PC-9 (cell line): ENCODE measurements around the gene TLN1. TPM values are rescaled to one million over a fixed set of nuclear protein-coding genes. Genes with fewer than 3 reads are reported as not detected.
A peak's percentile ranks its signal among the peaks of the same experiment; 100 is the strongest.

Source experiments
- BruUV-seq: library from RNA; stranded (reverse); fragments of 400-500 nt; replicated peaks from 2 replicates; lab custom pipeline; 2021; lab: Mats Ljungman, UMichigan
- CTCF ChIA-PET: fragments of 300-600 bp; sonication (Branson Sonifier 250); formaldehyde crosslinking; loops from one replicate; lab custom pipeline; 2022; ENCODE audit warnings: antibody characterized with exemption; lab: Charles Lee
- POLR2A ChIA-PET: fragments of 300-600 bp; sonication (Branson Sonifier 250); formaldehyde crosslinking; loops from one replicate; lab custom pipeline; 2022; ENCODE audit warnings: antibody characterized with exemption; ENCODE audit not compliant: unreplicated experiment; lab: Charles Lee
- DNase-seq, 2 experiments: peaks; one replicate each; pipeline versions ENCODE4 v3.0.0 to v3.0.0-alpha.2; 2015 to 2022; ENCODE audit warnings: mixed read lengths in 1 of 2
- H2AFZ ChIP-seq: fragments of 200-600 bp; sonication (generic); 2 replicates; pipeline ENCODE4 v1.8.1; 2017; ENCODE audit warnings: antibody characterized with exemption
- H3F3A ChIP-seq: fragments of 200-600 bp; sonication (generic); 2 replicates; pipeline ENCODE4 v1.8.1; 2017; ENCODE audit warnings: antibody characterized with exemption, mild to moderate bottlenecking, low read depth; ENCODE audit not compliant: insufficient read depth
- H3K27ac ChIP-seq: fragments of 200-600 bp; sonication (generic); 2 replicates; pipeline ENCODE4 v1.6.1; 2016; ENCODE audit warnings: mixed run types
- H3K27me3 ChIP-seq: fragments of 200-600 bp; sonication (generic); 2 replicates; pipeline ENCODE4 v1.6.1; 2016; ENCODE audit warnings: low read depth, mixed run types; ENCODE audit not compliant: insufficient read depth
- H3K36me3 ChIP-seq: fragments of 200-600 bp; sonication (generic); 2 replicates; pipeline ENCODE4 v1.6.1; 2016; ENCODE audit warnings: low read depth, mixed run types
- H3K4me1 ChIP-seq: fragments of 200-600 bp; sonication (generic); replicated peaks from 2 replicates; pipeline ENCODE4 v1.6.1; 2016; ENCODE audit warnings: mixed run types; ENCODE audit not compliant: insufficient read depth
- H3K4me2 ChIP-seq: fragments of 200-600 bp; sonication (generic); 2 replicates; pipeline ENCODE4 v1.6.1; 2017; ENCODE audit warnings: mixed run types
- H3K4me3 ChIP-seq: fragments of 200-600 bp; sonication (generic); 2 replicates; pipeline ENCODE4 v1.6.1; 2016; ENCODE audit warnings: mixed run types
- H3K79me2 ChIP-seq: fragments of 200-600 bp; sonication (generic); 2 replicates; pipeline ENCODE4 v1.6.1; 2017; ENCODE audit warnings: low read depth, mixed run types
- H3K9me2 ChIP-seq: fragments of 200-600 bp; sonication (generic); 2 replicates; pipeline ENCODE4 v1.8.1; 2017; ENCODE audit warnings: mild to moderate bottlenecking; ENCODE audit not compliant: insufficient read depth
- H3K9me3 ChIP-seq: fragments of 200-600 bp; sonication (generic); 2 replicates; pipeline ENCODE4 v1.8.1; 2016; ENCODE audit warnings: low read depth; ENCODE audit not compliant: insufficient read depth
- H4K20me1 ChIP-seq: fragments of 200-600 bp; sonication (generic); 2 replicates; pipeline ENCODE4 v1.8.1; 2017; ENCODE audit not compliant: insufficient read depth
- CTCF ChIP-seq: fragments of 200-600 bp; sonication (generic); conservative IDR thresholded peaks from 2 replicates; pipeline ENCODE4 v1.6.1; 2017; ENCODE audit warnings: mixed run types, antibody characterized with exemption, mild to moderate bottlenecking, moderate library complexity
- EZH2 ChIP-seq: fragments of 200-600 bp; sonication (generic); IDR thresholded peaks from 2 replicates; pipeline ENCODE4 v1.8.0; 2017; ENCODE audit warnings: antibody characterized with exemption, low read depth
- intact Hi-C: fragments of 100-400 bp; cut with micrococcal nuclease; formaldehyde crosslinking; loops from one replicate; pipeline ENCODE4 v1.10.0; 2022; ENCODE audit not compliant: unreplicated experiment
- total RNA-seq: library from RNA; stranded (reverse); gene quantifications from 2 replicates; pipeline ENCODE4 v1.2.3, GENCODE V29; 2021

TLN1 gene
- total RNA-seq, 1 experiment from 2014 or later, result 101 TPM

GRCh38 chr9:35776018-35776417 lies 44.0 kb upstream of the TLN1 start:
- H4K20me1 ChIP-seq, result no peaks in the 10 kb centered on the region
- DNase-seq, result no peak
- no peak overlapping the region for H3K4me2 ChIP-seq
- CTCF ChIA-PET, result no interaction called here
- H2AFZ ChIP-seq, result no peak overlapping the region
- no peak overlapping the region for H3K4me3 ChIP-seq
- peaks cover 15% of the 10 kb centered on the region for H3K4me1 ChIP-seq
- BruUV-seq, result no TSS peak
- H3K36me3 ChIP-seq, result no peaks in the 10 kb centered on the region
- intact Hi-C loops, result no loop called here
- TF ChIP-seq EZH2 (no peak), CTCF (no peak)
- H3K27me3 ChIP-seq, result no peaks in the 10 kb centered on the region
- POLR2A ChIA-PET, result no interaction called here
- peaks cover 14% of the 10 kb centered on the region for H3F3A ChIP-seq
- no peaks in the 10 kb centered on the region for H3K9me3 ChIP-seq
- H3K27ac ChIP-seq, result no peak overlapping the region
- no peaks in the 10 kb centered on the region for H3K79me2 ChIP-seq
- H3K9me2 ChIP-seq, result no peaks in the 10 kb centered on the region

- Histone ChIP-seq H3K9me2 (no peaks in the 10 kb centered on the region), H3F3A (peaks cover 17% of the 10 kb centered on the region), H3K4me3 (no peak overlapping the region), H4K20me1 (no peaks in the 10 kb centered on the region), H3K4me2 (no peak overlapping the region), H3K27me3 (no peaks in the 10 kb centered on the region), H3K4me1 (peaks cover 21% of the 10 kb centered on the region), H3K9me3 (no peaks in the 10 kb centered on the region), H3K36me3 (no peaks in the 10 kb centered on the region), H2AFZ (no peak overlapping the region), H3K27ac (no peak overlapping the region), H3K79me2 (no peaks in the 10 kb centered on the region)
- TF ChIP-seq CTCF (no peak), EZH2 (no peak)
- intact Hi-C loops, result no loop called here
- CTCF ChIA-PET, result no interaction called here
- no TSS peak for BruUV-seq
- POLR2A ChIA-PET, result no interaction called here
- no peak for DNase-seq
Observed at GRCh38 chr9:35774907-35775635, 43.1 kb upstream of the TLN1 start.

GRCh38 chr9:35771943-35772342 lies 39.9 kb upstream of the TLN1 start:
- H3K36me3 ChIP-seq, result no peaks in the 10 kb centered on the region
- H3K9me3 ChIP-seq, result no peaks in the 10 kb centered on the region
- peak in 1 of 2 experiments; percentile 77 for DNase-seq
- no peaks in the 10 kb centered on the region for H4K20me1 ChIP-seq
- H3K9me2 ChIP-seq, result no peaks in the 10 kb centered on the region
- ChIA-PET CTCF (no interaction called here), POLR2A (interaction anchor here (0.6 kb wide), 1 partner anchor 100 kb away, joined by 5 read pairs; no protein-coding TSS in a partner anchor)
- H3K27ac ChIP-seq, result peak overlapping the region; percentile 45; the same call in 1 of the 2 replicates
- intact Hi-C loops, result no loop called here
- no peak overlapping the region for H3K4me3 ChIP-seq
- no TSS peak for BruUV-seq
- peaks cover 21% of the 10 kb centered on the region for H3K4me1 ChIP-seq
- no peak overlapping the region for H2AFZ ChIP-seq
- peaks cover 17% of the 10 kb centered on the region for H3F3A ChIP-seq
- H3K27me3 ChIP-seq, result no peaks in the 10 kb centered on the region
- H3K79me2 ChIP-seq, result no peaks in the 10 kb centered on the region
- TF ChIP-seq EZH2, result no peak
- no peak for TF ChIP-seq CTCF
- H3K4me2 ChIP-seq, result peak overlapping the region; percentile 26; the same call in 1 of the 2 replicates
